Activated T-helper 2 cell treated with anti-CD3 and anti-CD28 coated beads, Interferon-gamma antibody, Interleukin-2, Interleukin-4, amounts not matched to agents 10 μg/mL and 5 μg/mL and 100 μg/mL, durations not matched to agents 14 hours and 24 hours and 36 hours (primary cell): ENCODE measurements around the gene DPP8. TPM values are rescaled to one million over a fixed set of nuclear protein-coding genes. Genes with fewer than 3 reads are reported as not detected.

Experiments used
- DNase-seq: peaks from one replicate; pipeline ENCODE4 v3.0.0; 2021; ENCODE audit warnings: low spot score
- H3K27ac Mint-ChIP-seq: one replicate; pipeline ENCODE4 v1.8.0; 2021; ENCODE audit warnings: mixed read lengths
- H3K27me3 Mint-ChIP-seq: one replicate; pipeline ENCODE4 v1.8.0; 2021; ENCODE audit warnings: low read depth, mixed read lengths
- H3K36me3 Mint-ChIP-seq: one replicate; pipeline ENCODE4 v1.8.0; 2021; ENCODE audit warnings: low read depth, mixed read lengths
- H3K4me1 Mint-ChIP-seq: one replicate; pipeline ENCODE4 v1.8.0; 2021; ENCODE audit warnings: low read depth, mixed read lengths
- H3K4me3 Mint-ChIP-seq: one replicate; pipeline ENCODE4 v1.8.0; 2021; ENCODE audit warnings: low read depth, mild to moderate bottlenecking, moderate library complexity, mixed read lengths
- H3K9me3 Mint-ChIP-seq: one replicate; pipeline ENCODE4 v1.8.0; 2021; ENCODE audit warnings: mixed read lengths
- intact Hi-C: fragments of 100-400 bp; cut with micrococcal nuclease; formaldehyde crosslinking; loops from one replicate; pipeline ENCODE4 v1.15.1; 2023
- total RNA-seq: library from RNA; stranded (reverse); gene quantifications from 2 replicates; pipeline ENCODE4 v1.2.3, GENCODE V29; 2022

The DPP8 gene
- total RNA-seq, 1 donor from 2014 or later: 32.3 TPM

- no peaks in the 10 kb centered on the region for H3K4me1 Mint-ChIP-seq
Observed at GRCh38 chr15:65450556-65450955, 66.9 kb downstream of the DPP8 start.

GRCh38 chr15:65447145-65447544, 70.3 kb downstream of the DPP8 start:
- Mint-ChIP-seq H3K27me3 (no peaks in the 10 kb centered on the region), H3K27ac (no peak overlapping the region), H3K36me3 (peaks cover 44% of the 10 kb centered on the region), H3K4me1 (no peaks in the 10 kb centered on the region), H3K9me3 (no peaks in the 10 kb centered on the region), H3K4me3 (no peak overlapping the region)
- intact Hi-C loops: no loop called here
- DNase-seq: no peak

More at GRCh38 chr15:65450556-65450955, 66.9 kb downstream of the DPP8 start:
- Mint-ChIP-seq H3K27me3 (no peaks in the 10 kb centered on the region), H3K9me3 (no peaks in the 10 kb centered on the region), H3K27ac (no peak overlapping the region), H3K36me3 (peaks cover 48% of the 10 kb centered on the region), H3K4me3 (no peak overlapping the region)
- DNase-seq: no peak
- intact Hi-C loops: no loop called here

DNA sequence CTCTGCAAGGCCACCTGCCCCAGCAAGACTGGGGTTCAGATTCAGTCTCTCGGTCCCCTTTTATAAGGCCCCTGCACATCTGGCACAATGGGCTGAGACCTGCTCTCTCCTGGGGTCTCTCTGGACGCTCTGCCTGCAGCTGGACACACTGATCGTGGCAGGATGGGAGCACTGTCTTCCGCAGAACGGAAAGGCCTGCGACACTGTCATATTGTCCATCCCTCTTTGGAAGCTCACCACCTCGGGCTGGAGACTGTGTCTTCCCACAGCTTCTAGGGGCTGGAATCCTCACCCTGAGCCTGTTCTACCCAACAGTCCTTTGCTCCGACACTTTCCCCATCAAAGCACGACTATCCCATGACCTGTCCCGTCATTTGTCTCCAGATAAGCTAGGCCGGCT, 83.3 kb downstream of the DPP8 start:
- H3K4me3 Mint-ChIP-seq: no peak overlapping the region
- DNase-seq: no peak
- intact Hi-C loops: no loop called here
- H3K36me3 Mint-ChIP-seq: no peaks in the 10 kb centered on the region
- no peak overlapping the region for H3K27ac Mint-ChIP-seq
- peaks cover 9% of the 10 kb centered on the region for H3K27me3 Mint-ChIP-seq
- H3K4me1 Mint-ChIP-seq: no peaks in the 10 kb centered on the region
- H3K9me3 Mint-ChIP-seq: no peaks in the 10 kb centered on the region

DNA sequence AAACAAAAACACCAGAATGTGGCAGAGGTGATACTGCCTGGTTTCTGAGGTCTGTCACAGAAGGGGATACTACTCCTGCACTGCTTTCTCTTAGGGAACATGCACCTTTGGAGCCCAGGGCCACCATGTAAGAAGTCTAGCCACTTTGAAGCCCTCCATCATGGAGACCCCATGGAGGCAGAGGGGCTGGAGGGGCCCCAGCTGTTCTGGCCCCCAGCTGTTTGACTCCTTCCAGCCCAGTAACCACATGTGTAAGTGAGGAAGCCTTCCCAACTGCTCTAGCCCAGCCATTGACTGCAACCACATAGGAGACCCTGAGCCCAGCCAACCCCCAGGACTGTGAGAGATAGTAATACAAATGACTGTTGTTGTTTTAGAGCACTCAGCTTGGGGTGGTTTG, 85.8 kb downstream of the DPP8 start:
- Mint-ChIP-seq H3K27ac (no peak overlapping the region), H3K4me3 (no peak overlapping the region), H3K27me3 (peaks cover 9% of the 10 kb centered on the region), H3K4me1 (no peaks in the 10 kb centered on the region), H3K9me3 (no peaks in the 10 kb centered on the region), H3K36me3 (no peaks in the 10 kb centered on the region)
- intact Hi-C loops: no loop called here
- DNase-seq: no peak

- H3K9me3 Mint-ChIP-seq: no peaks in the 10 kb centered on the region
- no peak overlapping the region for H3K4me3 Mint-ChIP-seq
- H3K27ac Mint-ChIP-seq: no peak overlapping the region
- H3K27me3 Mint-ChIP-seq: peaks cover 35% of the 10 kb centered on the region
- no peak for DNase-seq
- peaks cover 10% of the 10 kb centered on the region for H3K4me1 Mint-ChIP-seq
- no peaks in the 10 kb centered on the region for H3K36me3 Mint-ChIP-seq
- intact Hi-C loops: no loop called here
Observed at GRCh38 chr15:65426216-65426853, 91.2 kb downstream of the DPP8 start.

GRCh38 chr15:65424683-65425082, 92.8 kb downstream of the DPP8 start:
- H3K36me3 Mint-ChIP-seq: no peaks in the 10 kb centered on the region
- DNase-seq: no peak
- H3K27ac Mint-ChIP-seq: no peak overlapping the region
- H3K9me3 Mint-ChIP-seq: no peaks in the 10 kb centered on the region
- intact Hi-C loops: no loop called here
- no peak overlapping the region for H3K4me3 Mint-ChIP-seq
- peaks cover 10% of the 10 kb centered on the region for H3K4me1 Mint-ChIP-seq
- peaks cover 49% of the 10 kb centered on the region for H3K27me3 Mint-ChIP-seq

- Mint-ChIP-seq H3K36me3 (no peaks in the 10 kb centered on the region), H3K4me1 (peaks cover 10% of the 10 kb centered on the region), H3K4me3 (peak overlapping the region; percentile 48), H3K27ac (no peak overlapping the region), H3K27me3 (peaks cover 54% of the 10 kb centered on the region), H3K9me3 (no peaks in the 10 kb centered on the region)
- DNase-seq: no peak
- intact Hi-C loops: no loop called here
Observed at GRCh38 chr15:65423976-65424679, 93.4 kb downstream of the DPP8 start.

- Mint-ChIP-seq H3K27me3 (peaks cover 62% of the 10 kb centered on the region), H3K27ac (no peak overlapping the region)
- intact Hi-C loops: no loop called here
Observed at GRCh38 chr15:65423150-65423975, 94.1 kb downstream of the DPP8 start.

GRCh38 chr15:65421360-65422215, 95.9 kb downstream of the DPP8 start:
- intact Hi-C loops: no loop called here
- H3K4me1 Mint-ChIP-seq: peaks cover 10% of the 10 kb centered on the region

More at GRCh38 chr15:65423150-65423975, 94.1 kb downstream of the DPP8 start:
- Mint-ChIP-seq H3K9me3 (no peaks in the 10 kb centered on the region), H3K36me3 (no peaks in the 10 kb centered on the region), H3K4me1 (peaks cover 10% of the 10 kb centered on the region), H3K4me3 (peak overlapping the region; percentile 73)
- DNase-seq: no peak

DNA sequence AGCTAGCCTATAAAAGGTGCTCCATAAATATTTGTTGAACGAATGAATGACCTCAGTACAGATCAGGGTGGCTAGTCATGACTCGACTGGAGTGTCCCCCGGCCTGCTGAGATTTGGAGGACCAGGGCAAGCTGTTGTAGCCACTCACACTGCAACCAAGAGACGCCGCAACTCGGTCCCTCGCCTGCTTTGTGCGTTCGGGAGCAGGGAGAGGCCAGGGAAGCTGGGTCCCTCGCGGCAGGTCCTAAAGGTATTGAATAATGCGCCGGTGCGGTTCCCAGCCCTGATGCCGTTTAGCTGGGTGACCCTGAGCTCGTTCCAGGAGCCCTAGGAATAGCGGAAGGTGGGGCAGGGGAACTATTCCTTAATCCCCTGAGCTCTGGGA, 96.5 kb downstream of the DPP8 start:
- no peaks in the 10 kb centered on the region for H3K9me3 Mint-ChIP-seq
- DNase-seq: no peak
- peaks cover 10% of the 10 kb centered on the region for H3K4me1 Mint-ChIP-seq
- H3K4me3 Mint-ChIP-seq: no peak overlapping the region
- intact Hi-C loops: no loop called here
- H3K36me3 Mint-ChIP-seq: no peaks in the 10 kb centered on the region
- H3K27ac Mint-ChIP-seq: no peak overlapping the region
- H3K27me3 Mint-ChIP-seq: peaks cover 73% of the 10 kb centered on the region

More at GRCh38 chr15:65421360-65422215, 95.9 kb downstream of the DPP8 start:
- Mint-ChIP-seq H3K27ac (no peak overlapping the region), H3K36me3 (no peaks in the 10 kb centered on the region), H3K4me3 (peak overlapping the region; percentile 82), H3K9me3 (no peaks in the 10 kb centered on the region), H3K27me3 (peaks cover 73% of the 10 kb centered on the region)
- DNase-seq: no peak

- peaks cover 10% of the 10 kb centered on the region for H3K4me1 Mint-ChIP-seq
- no peaks in the 10 kb centered on the region for H3K9me3 Mint-ChIP-seq
- H3K4me3 Mint-ChIP-seq: no peak overlapping the region
- H3K36me3 Mint-ChIP-seq: no peaks in the 10 kb centered on the region
- no peak for DNase-seq
- intact Hi-C loops: no loop called here
- H3K27ac Mint-ChIP-seq: no peak overlapping the region
- H3K27me3 Mint-ChIP-seq: peaks cover 56% of the 10 kb centered on the region
Observed at GRCh38 chr15:65418596-65418995, 98.9 kb downstream of the DPP8 start.

GRCh38 chr15:65416845-65417416, 100.6 kb downstream of the DPP8 start:
- DNase-seq: no peak
- Mint-ChIP-seq H3K27ac (no peak overlapping the region), H3K27me3 (peaks cover 45% of the 10 kb centered on the region), H3K36me3 (no peaks in the 10 kb centered on the region), H3K9me3 (no peaks in the 10 kb centered on the region), H3K4me1 (peaks cover 3% of the 10 kb centered on the region), H3K4me3 (no peak overlapping the region)
- intact Hi-C loops: no loop called here
